ENCODE measurements around the gene SEH1L. TPM values are rescaled to one million over a fixed set of nuclear protein-coding genes. Genes with fewer than 3 reads are reported as not detected.

Gene SEH1L
- polyA plus RNA-seq, 2 of the 4 experiments (the other 2 are of a cell fraction) = 31.6 to 63.1 TPM

DNA sequence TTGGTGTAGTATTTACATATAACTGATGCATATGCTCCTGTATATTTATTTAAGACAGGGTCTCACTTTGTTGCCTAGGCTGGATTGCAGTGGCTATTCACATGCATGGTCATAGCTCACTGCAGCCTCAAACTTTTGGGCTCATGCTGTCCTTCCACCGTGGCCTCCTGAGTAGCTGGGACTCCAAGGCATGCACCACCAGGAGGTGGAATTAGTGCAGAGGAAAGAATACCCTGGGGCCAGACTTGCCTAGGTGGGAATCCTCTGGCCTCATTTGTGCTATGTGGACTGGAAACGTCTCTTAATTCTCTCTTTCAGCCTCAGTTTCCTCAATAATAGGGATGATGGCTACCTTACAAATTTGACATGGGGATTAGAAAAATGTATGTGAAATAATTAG is 45.6 kb downstream of the SEH1L start:
- TF ChIP-seq NPAS2 (CRISPR knock-in tag; IDR thresholded peaks at IDR 0.05; ENCODE audit: borderline replicate concordance) (no peak), RNF2 (IDR thresholded peaks at IDR 0.05; ENCODE audit: borderline replicate concordance, low read depth) (no peak), RFX5 (IDR thresholded peaks at IDR 0.05) (no peak), CHD2 (IDR thresholded peaks at IDR 0.05; ENCODE audit: low read length, partially characterized antibody) (no peak), JUN (IDR thresholded peaks at IDR 0.05) (no peak), PHF8 (IDR thresholded peaks at IDR 0.05; ENCODE audit: borderline replicate concordance, low read depth) (no peak), CHD4 (IDR thresholded peaks at IDR 0.05; ENCODE audit: borderline replicate concordance) (no peak), MAFK (IDR thresholded peaks at IDR 0.05; ENCODE audit: partially characterized antibody) (no peak)
- TF ChIP-seq, protein P1, sequence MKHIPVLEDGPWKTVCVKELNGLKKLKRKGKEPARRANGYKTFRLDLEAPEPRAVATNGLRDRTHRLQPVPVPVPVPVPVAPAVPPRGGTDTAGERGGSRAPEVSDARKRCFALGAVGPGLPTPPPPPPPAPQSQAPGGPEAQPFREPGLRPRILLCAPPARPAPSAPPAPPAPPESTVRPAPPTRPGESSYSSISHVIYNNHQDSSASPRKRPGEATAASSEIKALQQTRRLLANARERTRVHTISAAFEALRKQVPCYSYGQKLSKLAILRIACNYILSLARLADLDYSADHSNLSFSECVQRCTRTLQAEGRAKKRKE (CRISPR knock-in tag; IDR thresholded peaks at IDR 0.05; ENCODE audit: low read depth) = no peak
- TF ChIP-seq, protein P2, sequence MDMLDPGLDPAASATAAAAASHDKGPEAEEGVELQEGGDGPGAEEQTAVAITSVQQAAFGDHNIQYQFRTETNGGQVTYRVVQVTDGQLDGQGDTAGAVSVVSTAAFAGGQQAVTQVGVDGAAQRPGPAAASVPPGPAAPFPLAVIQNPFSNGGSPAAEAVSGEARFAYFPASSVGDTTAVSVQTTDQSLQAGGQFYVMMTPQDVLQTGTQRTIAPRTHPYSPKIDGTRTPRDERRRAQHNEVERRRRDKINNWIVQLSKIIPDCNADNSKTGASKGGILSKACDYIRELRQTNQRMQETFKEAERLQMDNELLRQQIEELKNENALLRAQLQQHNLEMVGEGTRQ (IDR thresholded peaks at IDR 0.05) = no peak
- TF ChIP-seq, protein P3, sequence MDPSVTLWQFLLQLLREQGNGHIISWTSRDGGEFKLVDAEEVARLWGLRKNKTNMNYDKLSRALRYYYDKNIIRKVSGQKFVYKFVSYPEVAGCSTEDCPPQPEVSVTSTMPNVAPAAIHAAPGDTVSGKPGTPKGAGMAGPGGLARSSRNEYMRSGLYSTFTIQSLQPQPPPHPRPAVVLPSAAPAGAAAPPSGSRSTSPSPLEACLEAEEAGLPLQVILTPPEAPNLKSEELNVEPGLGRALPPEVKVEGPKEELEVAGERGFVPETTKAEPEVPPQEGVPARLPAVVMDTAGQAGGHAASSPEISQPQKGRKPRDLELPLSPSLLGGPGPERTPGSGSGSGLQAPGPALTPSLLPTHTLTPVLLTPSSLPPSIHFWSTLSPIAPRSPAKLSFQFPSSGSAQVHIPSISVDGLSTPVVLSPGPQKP (IDR thresholded peaks at IDR 0.05; ENCODE audit: low read depth, low read length) = no peak
- DNase-seq (ENCODE audit: low read depth in 1 of 2, low spot score in 1 of 2) (no peak), FAIRE-seq (no peak), ATAC-seq (no peak)
- H3K27ac ChIP-seq = no peak overlapping the region
- H3K4me2 ChIP-seq = peak overlapping the region; percentile 80; the same call in 2 of the 3 replicates
- 96% methylated on average over 1 of the region's 2 CpGs for WGBS (ENCODE audit: missing lambda C conversion rate)
- no peak overlapping the region for H3K4me3 ChIP-seq
- POLR2A ChIA-PET = no interaction called here
- CTCF ChIA-PET = no interaction called here
- no peaks in the 10 kb centered on the region for H3K9me3 ChIP-seq
- peaks cover 17% of the 10 kb centered on the region for H3K4me1 ChIP-seq

DNA sequence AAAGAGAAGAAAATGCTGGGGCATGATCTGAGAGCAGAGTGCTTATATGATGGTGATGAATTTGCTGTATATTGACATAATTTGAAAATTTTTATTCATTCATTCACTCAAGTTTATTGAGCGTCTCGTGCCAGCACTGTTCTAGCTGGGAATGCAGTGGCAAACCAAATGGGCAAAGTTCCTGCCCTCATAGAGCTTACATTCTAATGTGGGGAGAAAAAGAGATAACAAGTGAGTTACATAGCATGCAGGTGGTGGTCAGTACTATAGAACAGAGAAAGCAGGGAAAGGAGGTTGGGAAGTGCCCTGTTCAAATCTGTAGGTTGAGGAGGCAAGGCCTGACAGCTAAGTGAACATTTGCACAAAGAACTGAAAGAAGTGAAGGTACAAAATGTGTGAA is 47.6 kb downstream of the SEH1L start:
- no peak overlapping the region for H3K4me2 ChIP-seq
- H3K4me3 ChIP-seq = no peak overlapping the region
- TF ChIP-seq, protein P2 (IDR thresholded peaks at IDR 0.05) = no peak
- TF ChIP-seq CHD4 (IDR thresholded peaks at IDR 0.05; ENCODE audit: borderline replicate concordance) = no peak
- TF ChIP-seq KDM5A (IDR thresholded peaks at IDR 0.05) = no peak
- TF ChIP-seq, protein P4, sequence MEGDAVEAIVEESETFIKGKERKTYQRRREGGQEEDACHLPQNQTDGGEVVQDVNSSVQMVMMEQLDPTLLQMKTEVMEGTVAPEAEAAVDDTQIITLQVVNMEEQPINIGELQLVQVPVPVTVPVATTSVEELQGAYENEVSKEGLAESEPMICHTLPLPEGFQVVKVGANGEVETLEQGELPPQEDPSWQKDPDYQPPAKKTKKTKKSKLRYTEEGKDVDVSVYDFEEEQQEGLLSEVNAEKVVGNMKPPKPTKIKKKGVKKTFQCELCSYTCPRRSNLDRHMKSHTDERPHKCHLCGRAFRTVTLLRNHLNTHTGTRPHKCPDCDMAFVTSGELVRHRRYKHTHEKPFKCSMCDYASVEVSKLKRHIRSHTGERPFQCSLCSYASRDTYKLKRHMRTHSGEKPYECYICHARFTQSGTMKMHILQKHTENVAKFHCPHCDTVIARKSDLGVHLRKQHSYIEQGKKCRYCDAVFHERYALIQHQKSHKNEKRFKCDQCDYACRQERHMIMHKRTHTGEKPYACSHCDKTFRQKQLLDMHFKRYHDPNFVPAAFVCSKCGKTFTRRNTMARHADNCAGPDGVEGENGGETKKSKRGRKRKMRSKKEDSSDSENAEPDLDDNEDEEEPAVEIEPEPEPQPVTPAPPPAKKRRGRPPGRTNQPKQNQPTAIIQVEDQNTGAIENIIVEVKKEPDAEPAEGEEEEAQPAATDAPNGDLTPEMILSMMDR (IDR thresholded peaks at IDR 0.05) = no peak
- no peak for TF ChIP-seq POLR2A (IDR thresholded peaks at IDR 0.05; ENCODE audit: low read length)
- TF ChIP-seq, protein P5, sequence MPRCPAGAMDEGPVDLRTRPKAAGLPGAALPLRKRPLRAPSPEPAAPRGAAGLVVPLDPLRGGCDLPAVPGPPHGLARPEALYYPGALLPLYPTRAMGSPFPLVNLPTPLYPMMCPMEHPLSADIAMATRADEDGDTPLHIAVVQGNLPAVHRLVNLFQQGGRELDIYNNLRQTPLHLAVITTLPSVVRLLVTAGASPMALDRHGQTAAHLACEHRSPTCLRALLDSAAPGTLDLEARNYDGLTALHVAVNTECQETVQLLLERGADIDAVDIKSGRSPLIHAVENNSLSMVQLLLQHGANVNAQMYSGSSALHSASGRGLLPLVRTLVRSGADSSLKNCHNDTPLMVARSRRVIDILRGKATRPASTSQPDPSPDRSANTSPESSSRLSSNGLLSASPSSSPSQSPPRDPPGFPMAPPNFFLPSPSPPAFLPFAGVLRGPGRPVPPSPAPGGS (IDR thresholded peaks at IDR 0.05) = no peak
- TF ChIP-seq HEYL (CRISPR knock-in tag; IDR thresholded peaks at IDR 0.05) = no peak
- TF ChIP-seq GATA3 (IDR thresholded peaks at IDR 0.05; ENCODE audit: borderline replicate concordance) = no peak
- no peak for TF ChIP-seq RAD21 (conservative IDR thresholded peaks at IDR 0.05 in 1 of 2, IDR thresholded peaks at IDR 0.05 in 1 of 2)
- no peak for TF ChIP-seq FOXS1 (CRISPR knock-in tag; IDR thresholded peaks at IDR 0.05)
- no peak for TF ChIP-seq RFX5 (IDR thresholded peaks at IDR 0.05)
- TF ChIP-seq BHLHE40 (IDR thresholded peaks at IDR 0.05; ENCODE audit: low read depth, low read length) = no peak
- TF ChIP-seq SREBF2 (IDR thresholded peaks at IDR 0.05) = no peak
- TF ChIP-seq PHF8 (IDR thresholded peaks at IDR 0.05; ENCODE audit: borderline replicate concordance, low read depth) = no peak
- ATAC-seq (no peak), DNase-seq (ENCODE audit: low read depth in 1 of 2, low spot score in 1 of 2) (no peak), FAIRE-seq (no peak)
- ChIA-PET CTCF (no interaction called here), POLR2A (no interaction called here)
- H3K4me1 ChIP-seq = peaks cover 10% of the 10 kb centered on the region
- H3K27ac ChIP-seq = no peak overlapping the region
- 98% methylated on average over 2 of the region's 2 CpGs for WGBS (ENCODE audit: missing lambda C conversion rate)
- H3K9me3 ChIP-seq = no peaks in the 10 kb centered on the region
